GM12892 (cell line): ENCODE results near the gene BCL2L2.

Experiments
- DNase-seq: peaks from one replicate; pipeline ENCODE4 v3.0.0; 2011; ENCODE audit not compliant: insufficient read length
- FAIRE-seq: peaks from 2 replicates; lab custom pipeline; 2011; peaks lifted over from hg19 to GRCh38; lab: Jason Lieb, UNC
- POLR2A ChIP-seq: IDR thresholded peaks from 2 replicates; pipeline ENCODE4 v1.6.1; 2011; ENCODE audit warnings: low read depth, low read length, control low read depth
- POLR2AphosphoS5 ChIP-seq: IDR thresholded peaks from 2 replicates; pipeline ENCODE4 v1.6.1; 2011; ENCODE audit warnings: low read depth, low read length, control low read depth
- TAF1 ChIP-seq: IDR thresholded peaks from 2 replicates; pipeline ENCODE4 v1.6.1; 2011; ENCODE audit warnings: low read depth, mild to moderate bottlenecking, control low read depth, low read length, borderline replicate concordance

Gene BCL2L2

DNA sequence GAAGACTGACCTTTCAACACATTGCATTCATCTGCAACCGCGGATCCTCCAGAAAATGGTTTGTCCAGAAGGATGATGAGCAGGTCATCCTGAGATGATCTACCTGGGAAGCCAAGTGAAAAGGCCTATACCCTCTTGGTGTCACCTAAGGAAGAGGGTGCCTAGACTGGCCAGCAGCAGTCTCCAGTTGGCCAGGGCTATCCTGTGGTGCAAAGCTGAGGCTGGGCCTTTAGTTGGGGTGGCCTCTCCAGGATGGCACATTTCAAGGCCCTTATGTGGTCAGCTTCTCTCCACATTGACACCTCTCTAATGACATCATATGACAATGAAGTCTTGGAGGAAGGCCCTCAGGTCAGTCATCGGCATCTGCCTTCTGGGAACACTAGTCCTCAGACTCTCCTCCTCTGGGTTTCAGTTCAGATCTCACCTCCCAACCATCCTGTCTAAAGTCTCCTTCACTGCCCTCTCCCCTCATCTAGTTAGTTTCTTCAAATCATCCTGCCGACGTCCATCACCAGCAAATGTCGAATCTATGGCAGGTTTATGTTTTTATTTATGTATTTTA is 49.3 kb downstream of the BCL2L2 start:
- no peak for FAIRE-seq
- no peak for DNase-seq
- no peak for TF ChIP-seq POLR2AphosphoS5
- TF ChIP-seq TAF1, result no peak
- TF ChIP-seq POLR2A, result no peak

DNA sequence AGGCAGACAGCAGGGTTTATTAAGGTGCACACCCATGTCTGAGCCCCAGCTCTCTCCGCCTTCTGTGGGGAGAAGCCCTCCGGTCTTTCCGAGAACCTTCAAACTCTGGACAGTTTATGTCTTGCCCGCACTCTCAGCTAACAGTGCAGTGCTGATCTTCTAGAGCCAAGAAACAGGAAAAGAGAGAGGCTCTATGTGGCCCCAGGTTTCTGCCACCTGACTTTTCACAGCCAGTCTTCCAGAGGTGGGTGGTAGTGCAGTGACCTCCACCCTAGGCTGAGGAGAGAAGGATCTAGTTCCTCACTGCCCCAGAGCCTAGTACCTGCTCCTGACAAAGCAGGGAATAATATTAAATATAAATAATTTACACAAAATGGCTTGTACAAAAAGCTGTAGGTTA is 50.0 kb downstream of the BCL2L2 start:
- TF ChIP-seq TAF1 (no peak), POLR2A (no peak), POLR2AphosphoS5 (no peak)
- FAIRE-seq (no peak), DNase-seq (no peak)

DNA sequence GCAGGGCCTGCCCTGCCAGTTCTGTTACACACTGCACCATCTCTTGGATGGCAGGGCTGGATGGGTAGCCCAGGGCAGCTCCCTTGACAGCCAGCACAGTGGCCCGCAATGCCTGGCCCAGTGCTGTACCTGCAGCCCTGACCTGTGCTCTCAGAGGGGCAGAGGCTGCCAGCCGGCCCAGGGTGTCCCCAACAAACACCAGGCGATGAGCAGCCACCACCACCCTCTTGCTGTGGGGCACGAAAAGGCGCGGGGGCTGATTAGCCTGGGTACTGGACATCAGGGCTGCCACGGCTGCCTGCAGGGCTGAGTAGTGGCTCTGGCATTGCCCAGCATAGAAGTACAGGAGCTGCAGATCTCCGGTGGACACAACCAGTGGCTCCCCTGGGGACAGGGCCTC is 50.6 kb downstream of the BCL2L2 start:
- TF ChIP-seq POLR2AphosphoS5 (no peak), POLR2A (no peak), TAF1 (no peak)
- DNase-seq, result no peak
- no peak for FAIRE-seq

DNA sequence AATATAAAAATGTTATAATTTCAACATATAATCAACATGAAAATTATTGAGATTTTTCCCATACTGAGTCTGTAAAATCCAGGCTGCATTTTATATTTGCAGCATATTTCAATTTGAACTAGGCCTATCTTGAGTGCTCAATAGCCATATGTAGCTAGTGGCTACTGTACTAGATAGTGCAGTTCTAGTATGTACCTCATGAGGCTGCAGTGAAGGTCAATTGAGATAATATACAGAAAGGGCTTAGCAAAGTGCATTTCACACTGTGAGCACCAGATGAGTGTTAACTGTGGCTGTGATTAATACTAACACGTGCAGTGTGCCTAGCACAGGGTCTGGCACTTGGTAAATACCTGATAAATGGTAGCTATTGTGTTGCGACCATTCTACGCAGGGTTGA is 51.4 kb downstream of the BCL2L2 start:
- DNase-seq, result no peak
- FAIRE-seq, result no peak
- TF ChIP-seq TAF1, result no peak
- no peak for TF ChIP-seq POLR2A
- TF ChIP-seq POLR2AphosphoS5, result no peak

DNA sequence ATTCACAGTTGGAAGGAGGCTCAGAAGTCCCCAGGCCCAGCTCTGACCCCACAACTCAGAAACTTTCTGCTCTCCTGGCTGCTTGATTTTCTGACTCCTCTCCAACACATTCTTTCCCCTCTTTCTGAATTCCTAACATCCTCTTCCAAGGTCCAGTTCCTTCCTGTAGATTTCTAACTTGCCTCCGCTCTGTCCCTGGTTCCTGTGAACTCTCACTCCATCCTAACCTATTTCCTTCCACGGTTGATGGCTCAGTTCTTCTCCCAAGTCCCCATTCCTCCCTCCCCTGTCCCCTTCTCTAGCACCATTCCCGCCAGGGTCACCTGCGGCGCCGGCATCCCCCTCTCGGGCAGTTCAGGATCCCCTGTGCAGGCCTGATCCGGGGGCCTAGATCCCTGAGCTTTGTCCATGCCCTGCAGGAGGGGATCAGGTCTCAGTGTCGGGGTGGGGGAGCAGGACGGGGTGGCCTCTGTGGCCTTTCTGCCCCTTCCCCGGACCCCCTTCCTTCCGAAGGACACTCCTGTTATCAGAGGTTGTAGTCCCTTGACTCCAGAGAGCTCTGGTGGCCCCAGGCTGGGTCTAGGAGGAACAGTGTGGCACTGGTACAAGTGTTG is 52.0 kb downstream of the BCL2L2 start:
- no peak for TF ChIP-seq POLR2A
- no peak for TF ChIP-seq POLR2AphosphoS5
- TF ChIP-seq TAF1, result no peak
- DNase-seq (no peak), FAIRE-seq (no peak)

DNA sequence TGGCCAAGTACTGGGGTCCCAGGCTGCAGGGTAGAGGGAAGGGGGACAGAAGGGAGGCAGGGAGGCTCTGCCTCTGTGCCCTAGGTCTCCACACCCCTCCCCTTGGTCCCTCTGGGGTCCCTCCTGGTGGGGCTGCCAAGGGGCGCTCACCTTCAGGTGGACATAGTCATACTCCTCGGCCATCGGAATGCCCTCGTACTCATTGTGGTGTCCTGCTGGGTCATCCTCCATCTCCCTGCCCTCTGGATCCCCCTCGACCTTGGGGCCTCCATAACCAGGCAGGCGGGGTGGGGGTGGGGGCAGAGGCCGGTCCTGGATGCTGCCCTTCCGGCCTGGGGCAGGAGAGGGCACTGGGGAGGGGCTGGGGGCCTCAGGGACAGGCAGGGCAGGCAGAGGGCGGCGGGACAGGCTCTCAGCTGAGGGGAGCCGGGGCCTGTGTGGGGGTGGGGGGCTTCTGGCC is 52.6 kb downstream of the BCL2L2 start:
- DNase-seq (no peak), FAIRE-seq (no peak)
- no peak for TF ChIP-seq POLR2AphosphoS5

DNA sequence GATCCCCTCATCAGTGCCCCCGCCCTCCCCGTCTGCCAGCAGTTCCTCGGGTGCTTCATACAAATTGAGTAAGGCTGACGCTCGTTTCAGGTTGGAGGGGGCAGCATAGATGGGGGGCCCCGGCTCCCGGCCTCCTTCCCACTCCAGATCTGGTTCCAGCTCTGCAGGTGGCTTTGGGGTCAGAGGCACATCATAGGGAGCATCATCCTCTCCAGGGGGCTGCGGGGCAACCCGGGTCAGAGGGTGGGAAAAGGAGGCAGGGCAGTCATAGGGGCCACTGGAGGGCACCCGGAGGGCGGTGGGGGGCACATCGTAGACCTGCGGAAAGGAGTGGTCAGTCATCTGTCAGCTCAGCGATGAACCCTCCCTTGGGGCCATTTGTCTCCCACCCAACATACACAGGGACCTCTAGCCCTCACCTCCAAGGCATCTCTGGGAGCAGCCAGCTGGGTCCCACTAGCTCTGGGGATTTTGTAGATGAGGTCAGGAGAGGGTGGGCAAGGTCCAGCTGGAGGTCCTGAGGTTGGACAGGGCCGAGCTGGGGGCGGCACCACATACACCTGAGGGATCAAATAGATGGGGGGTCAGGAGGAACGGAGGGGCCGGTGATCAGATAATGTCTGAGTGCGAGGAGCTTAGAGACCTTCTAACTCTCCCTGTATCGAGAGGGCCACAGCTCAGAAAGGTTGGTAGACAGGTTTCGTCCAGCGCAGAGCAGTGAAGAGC is 53.3 kb downstream of the BCL2L2 start:
- no peak for DNase-seq
- no peak for TF ChIP-seq POLR2A
- TF ChIP-seq TAF1, result no peak
- TF ChIP-seq POLR2AphosphoS5, result no peak
- FAIRE-seq, result no peak

DNA sequence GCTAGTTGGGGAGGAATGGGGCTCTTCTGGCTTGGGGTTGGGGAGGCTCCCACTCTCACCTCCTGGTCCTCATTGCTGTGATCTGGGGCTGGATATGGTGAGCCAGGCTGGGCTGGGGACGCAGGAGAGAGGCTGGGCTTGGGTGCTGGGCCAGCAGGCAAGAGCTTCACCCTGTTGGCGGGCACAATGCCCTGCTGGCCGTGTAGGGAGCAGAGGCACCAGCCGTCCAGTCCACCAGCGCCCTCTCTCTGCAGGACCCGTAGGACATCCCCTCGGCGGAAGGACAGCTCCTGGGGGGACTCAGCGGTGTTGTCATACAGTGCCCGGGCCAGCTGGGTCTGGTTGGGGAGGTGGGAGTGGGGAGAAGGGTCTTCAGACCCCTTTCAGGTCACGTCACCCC is 53.9 kb downstream of the BCL2L2 start:
- FAIRE-seq (no peak), DNase-seq (no peak)
- no peak for TF ChIP-seq POLR2A
- TF ChIP-seq POLR2AphosphoS5, result no peak
- no peak for TF ChIP-seq TAF1

DNA sequence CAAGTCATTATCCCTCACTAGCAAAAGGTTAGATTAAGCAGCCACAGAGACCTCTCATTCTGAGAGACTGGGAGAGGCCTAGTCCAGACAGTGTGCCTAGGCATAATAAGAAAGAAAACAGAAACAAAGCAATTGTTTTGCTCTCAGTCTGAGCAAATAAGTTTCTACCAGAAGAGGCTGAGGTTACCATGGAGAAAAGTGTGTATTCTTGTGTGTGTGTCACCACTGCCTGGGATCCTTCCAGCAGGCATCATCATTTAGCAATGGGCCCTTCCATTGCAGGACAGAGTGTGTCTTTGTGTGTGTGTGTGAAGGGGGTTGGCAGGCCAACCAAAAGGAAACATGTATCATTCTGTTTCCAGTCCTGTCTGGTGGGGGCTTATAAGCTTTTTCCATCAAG is 54.7 kb downstream of the BCL2L2 start:
- DNase-seq, result no peak
- peak; percentile 14 for FAIRE-seq
- TF ChIP-seq POLR2A (no peak), TAF1 (no peak), POLR2AphosphoS5 (no peak)
